Neural cell (in vitro differentiated cells): ENCODE measurements around the gene KERA. TPM values are rescaled to one million over a fixed set of nuclear protein-coding genes. Genes with fewer than 3 reads are reported as not detected.

Experiments
- H2AFZ ChIP-seq: fragments of 200-600, 300-800 bp; sonication (generic), shearing (Covaris generic); 2 replicates; pipeline ENCODE4 v1.6.0; 2014; ENCODE audit warnings: low read depth, mild to moderate bottlenecking, antibody characterized with exemption, low read length, moderate library complexity
- H3F3A ChIP-seq: fragments of 200-600 bp; shearing (Covaris generic); 2 replicates; pipeline ENCODE4 v1.6.1; 2016; ENCODE audit warnings: mild to moderate bottlenecking, moderate library complexity, mixed read lengths, antibody characterized with exemption, low read length; ENCODE audit not compliant: insufficient read depth, poor library complexity, severe bottlenecking
- H3K27ac ChIP-seq: fragments of 200-600, 300-800 bp; sonication (generic), shearing (Covaris generic); 2 replicates; pipeline ENCODE4 v1.5.1; 2014; ENCODE audit warnings: mild to moderate bottlenecking, low read length, moderate library complexity
- H3K27me3 ChIP-seq: fragments of 300-800, 200-600 bp; sonication (generic), shearing (Covaris generic); 2 replicates; pipeline ENCODE4 v1.6.0; 2014; ENCODE audit warnings: mild to moderate bottlenecking, low read depth, low read length, moderate library complexity; ENCODE audit not compliant: insufficient read depth
- H3K36me3 ChIP-seq: fragments of 300-800, 200-600 bp; sonication (generic), shearing (Covaris generic); 2 replicates; pipeline ENCODE4 v1.5.1; 2014; ENCODE audit warnings: mild to moderate bottlenecking, antibody characterized with exemption, low read length, moderate library complexity; ENCODE audit not compliant: insufficient read depth
- H3K4me2 ChIP-seq: fragments of 300-800, 200-600 bp; sonication (generic), shearing (Covaris generic); 2 replicates; pipeline ENCODE4 v1.6.0; 2014; ENCODE audit warnings: mild to moderate bottlenecking, low read length
- H3K4me3 ChIP-seq: fragments of 300-800, 200-600 bp; sonication (generic), shearing (Covaris generic); 2 replicates; pipeline ENCODE4 v1.5.1; 2014; ENCODE audit warnings: mild to moderate bottlenecking, low read length, moderate library complexity
- H3K79me2 ChIP-seq: fragments of 200-600 bp; shearing (Covaris generic); replicated peaks from 2 replicates; pipeline ENCODE4 v1.6.0; 2014; ENCODE audit warnings: mild to moderate bottlenecking, low read length, moderate library complexity; ENCODE audit not compliant: insufficient read depth
- H3K9ac ChIP-seq: fragments of 300-800, 200-600 bp; sonication (generic), shearing (Covaris generic); 2 replicates; pipeline ENCODE4 v1.6.1; 2016; ENCODE audit warnings: mild to moderate bottlenecking, low read length, mixed read lengths
- H3K9me2 ChIP-seq: fragments of 200-600 bp; shearing (Covaris generic); 2 replicates; pipeline ENCODE4 v1.6.1; 2016; ENCODE audit warnings: mild to moderate bottlenecking, low read length, mixed read lengths; ENCODE audit not compliant: insufficient read depth
- H3K9me3 ChIP-seq: fragments of 200-600, 300-800 bp; sonication (generic), shearing (Covaris generic); 2 replicates; pipeline ENCODE4 v1.6.1; 2016; ENCODE audit warnings: mild to moderate bottlenecking, mixed run types, low read length, moderate library complexity, mixed read lengths
- H4K20me1 ChIP-seq: fragments of 200-600 bp; shearing (Covaris generic); 2 replicates; pipeline ENCODE4 v1.6.1; 2016; ENCODE audit warnings: mild to moderate bottlenecking, mixed run types; ENCODE audit not compliant: insufficient read depth
- CTCF ChIP-seq: fragments of 450-650 bp; IDR thresholded peaks from 2 replicates; pipeline ENCODE4 v1.5.1; 2014; ENCODE audit warnings: antibody characterized with exemption, mild to moderate bottlenecking, moderate library complexity; ENCODE audit not compliant: poor library complexity, severe bottlenecking
- EP300 ChIP-seq: fragments of 450-650 bp; conservative IDR thresholded peaks from 2 replicates; pipeline ENCODE4 v1.6.1; 2014; ENCODE audit warnings: antibody characterized with exemption, mild to moderate bottlenecking, moderate library complexity; ENCODE audit not compliant: poor library complexity, severe bottlenecking
- EZH2 ChIP-seq: fragments of 200-600, 300-800 bp; shearing (Covaris generic), sonication (generic); IDR thresholded peaks from 2 replicates; pipeline ENCODE4 v1.6.1; 2014; ENCODE audit warnings: antibody characterized with exemption, low read length, borderline replicate concordance, mild to moderate bottlenecking; ENCODE audit not compliant: insufficient read depth, poor library complexity, severe bottlenecking
- MXI1 ChIP-seq: fragments of 450-650 bp; conservative IDR thresholded peaks from 2 replicates; pipeline ENCODE4 v1.6.1; 2014; ENCODE audit warnings: antibody characterized with exemption, mild to moderate bottlenecking; ENCODE audit not compliant: poor library complexity, severe bottlenecking
- POLR2AphosphoS5 ChIP-seq: IDR thresholded peaks from 2 replicates; pipeline ENCODE4 v1.6.1; 2012
- RAD21 ChIP-seq: fragments of 450-650 bp; conservative IDR thresholded peaks from 2 replicates; pipeline ENCODE4 v1.6.1; 2014; ENCODE audit warnings: antibody characterized with exemption, mild to moderate bottlenecking, moderate library complexity
- SMC3 ChIP-seq: fragments of 450-650 bp; conservative IDR thresholded peaks from 2 replicates; pipeline ENCODE4 v1.6.1; 2014; ENCODE audit warnings: antibody characterized with exemption, mild to moderate bottlenecking, moderate library complexity; ENCODE audit not compliant: poor library complexity
- TAF1 ChIP-seq: IDR thresholded peaks from 2 replicates; pipeline ENCODE4 v1.6.1; 2012; ENCODE audit warnings: low read depth
- polyA minus RNA-seq: library from RNA; depleted of rRNA, polyadenylated mRNA; stranded (reverse); fragments of >200 nt; gene quantifications from 2 replicates; pipeline ENCODE4 v1.2.3, GENCODE V29; 2014
- polyA plus RNA-seq: library from polyadenylated mRNA; depleted of rRNA; stranded (reverse); fragments of >200 nt; gene quantifications from 2 replicates; pipeline ENCODE4 v1.2.3, GENCODE V29; 2014
- TF ChIP-seq, protein P1 (sequence below): IDR thresholded peaks from 2 replicates; pipeline ENCODE4 v1.6.1; 2012; ENCODE audit warnings: borderline replicate concordance

KERA gene, protein sequence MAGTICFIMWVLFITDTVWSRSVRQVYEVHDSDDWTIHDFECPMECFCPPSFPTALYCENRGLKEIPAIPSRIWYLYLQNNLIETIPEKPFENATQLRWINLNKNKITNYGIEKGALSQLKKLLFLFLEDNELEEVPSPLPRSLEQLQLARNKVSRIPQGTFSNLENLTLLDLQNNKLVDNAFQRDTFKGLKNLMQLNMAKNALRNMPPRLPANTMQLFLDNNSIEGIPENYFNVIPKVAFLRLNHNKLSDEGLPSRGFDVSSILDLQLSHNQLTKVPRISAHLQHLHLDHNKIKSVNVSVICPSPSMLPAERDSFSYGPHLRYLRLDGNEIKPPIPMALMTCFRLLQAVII
- polyA plus RNA-seq = not detected in 2 replicates
- not detected in 2 replicates for polyA minus RNA-seq

GRCh38 chr12:91057368-91058165 lies at the start of gene KERA:
Gene KERA (minus strand): TSS chr12:91058024. CDS start chr12:91056281, 1,743 bp downstream.
- Histone ChIP-seq H3K4me3 (no peak within 1 kb of the TSS), H3K9me3 (no peaks in the 10 kb centered on the region), H3K27ac (no peak within 1 kb of the TSS), H2AFZ (no peak within 1 kb of the TSS), H3K36me3 (no peaks in the 10 kb centered on the region), H3K4me2 (no peak within 1 kb of the TSS), H3F3A (no peaks in the 10 kb centered on the region), H4K20me1 (no peaks in the 10 kb centered on the region), H3K9me2 (no peaks in the 10 kb centered on the region), H3K79me2 (no peaks in the 10 kb centered on the region), H3K9ac (no peak within 1 kb of the TSS), H3K27me3 (no peaks in the 10 kb centered on the region)
- no peak for TF ChIP-seq POLR2AphosphoS5
- TF ChIP-seq CTCF = no peak

DNA sequence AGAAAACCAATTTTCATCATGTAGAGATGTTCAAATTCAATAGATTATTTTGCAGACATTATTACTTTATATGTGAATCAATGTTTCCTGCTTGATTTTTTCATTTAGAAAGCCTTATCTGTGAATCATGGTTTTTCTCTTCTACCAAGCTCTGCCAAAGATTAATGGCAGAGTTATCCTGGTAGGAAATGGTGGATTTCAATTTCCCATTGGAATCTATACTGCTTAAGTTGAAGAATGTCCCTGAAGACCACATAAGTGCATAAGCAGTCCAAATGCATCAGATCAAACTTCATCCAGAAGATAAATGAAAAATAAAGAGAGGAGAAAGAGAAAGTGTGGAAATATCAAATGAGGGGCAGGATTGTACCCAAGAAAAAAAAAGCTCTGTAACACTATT lies 48.5 kb upstream of the KERA start:
- no peak overlapping the region for H3K9ac ChIP-seq
- H3K79me2 ChIP-seq = no peaks in the 10 kb centered on the region
- H3K4me3 ChIP-seq = no peak overlapping the region
- H4K20me1 ChIP-seq = no peaks in the 10 kb centered on the region
- no peaks in the 10 kb centered on the region for H3K9me2 ChIP-seq
- H3K36me3 ChIP-seq = no peaks in the 10 kb centered on the region
- no peak overlapping the region for H3K27ac ChIP-seq
- no peak overlapping the region for H3K4me2 ChIP-seq
- H2AFZ ChIP-seq = no peak overlapping the region
- TF ChIP-seq, protein P1, sequence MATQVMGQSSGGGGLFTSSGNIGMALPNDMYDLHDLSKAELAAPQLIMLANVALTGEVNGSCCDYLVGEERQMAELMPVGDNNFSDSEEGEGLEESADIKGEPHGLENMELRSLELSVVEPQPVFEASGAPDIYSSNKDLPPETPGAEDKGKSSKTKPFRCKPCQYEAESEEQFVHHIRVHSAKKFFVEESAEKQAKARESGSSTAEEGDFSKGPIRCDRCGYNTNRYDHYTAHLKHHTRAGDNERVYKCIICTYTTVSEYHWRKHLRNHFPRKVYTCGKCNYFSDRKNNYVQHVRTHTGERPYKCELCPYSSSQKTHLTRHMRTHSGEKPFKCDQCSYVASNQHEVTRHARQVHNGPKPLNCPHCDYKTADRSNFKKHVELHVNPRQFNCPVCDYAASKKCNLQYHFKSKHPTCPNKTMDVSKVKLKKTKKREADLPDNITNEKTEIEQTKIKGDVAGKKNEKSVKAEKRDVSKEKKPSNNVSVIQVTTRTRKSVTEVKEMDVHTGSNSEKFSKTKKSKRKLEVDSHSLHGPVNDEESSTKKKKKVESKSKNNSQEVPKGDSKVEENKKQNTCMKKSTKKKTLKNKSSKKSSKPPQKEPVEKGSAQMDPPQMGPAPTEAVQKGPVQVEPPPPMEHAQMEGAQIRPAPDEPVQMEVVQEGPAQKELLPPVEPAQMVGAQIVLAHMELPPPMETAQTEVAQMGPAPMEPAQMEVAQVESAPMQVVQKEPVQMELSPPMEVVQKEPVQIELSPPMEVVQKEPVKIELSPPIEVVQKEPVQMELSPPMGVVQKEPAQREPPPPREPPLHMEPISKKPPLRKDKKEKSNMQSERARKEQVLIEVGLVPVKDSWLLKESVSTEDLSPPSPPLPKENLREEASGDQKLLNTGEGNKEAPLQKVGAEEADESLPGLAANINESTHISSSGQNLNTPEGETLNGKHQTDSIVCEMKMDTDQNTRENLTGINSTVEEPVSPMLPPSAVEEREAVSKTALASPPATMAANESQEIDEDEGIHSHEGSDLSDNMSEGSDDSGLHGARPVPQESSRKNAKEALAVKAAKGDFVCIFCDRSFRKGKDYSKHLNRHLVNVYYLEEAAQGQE = no peak
- TF ChIP-seq POLR2AphosphoS5 (no peak), RAD21 (no peak), EP300 (no peak), CTCF (no peak), MXI1 (no peak), EZH2 (no peak), TAF1 (no peak), SMC3 (no peak)
- H3K27me3 ChIP-seq = no peaks in the 10 kb centered on the region
- no peaks in the 10 kb centered on the region for H3K9me3 ChIP-seq
- no peaks in the 10 kb centered on the region for H3F3A ChIP-seq
